ENCODE data around the gene MOSMO.

DNA sequence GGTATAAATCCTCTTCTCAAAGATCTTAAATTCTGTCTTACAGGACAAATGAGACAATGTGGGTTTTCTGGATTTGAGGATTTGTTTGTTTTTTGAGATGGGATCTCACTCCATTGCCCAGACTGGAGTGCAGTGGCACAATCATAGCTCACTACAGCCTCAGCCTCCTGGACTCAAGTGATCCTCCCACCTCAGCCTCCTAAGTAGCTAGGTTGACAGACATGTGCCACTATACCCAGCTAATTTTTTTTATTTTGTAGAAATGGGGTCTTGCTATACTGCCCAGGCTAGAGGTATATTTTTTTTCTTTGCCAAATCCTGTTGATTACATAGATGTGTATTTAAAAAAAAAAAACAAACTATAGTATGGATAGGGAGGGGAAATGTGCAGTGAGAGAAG, 122.6 kb downstream of the MOSMO start:
- TF ChIP-seq CTCF (IDR thresholded peaks at IDR 0.05), result no peak
- TF ChIP-seq POLR2A (IDR thresholded peaks at IDR 0.05), result no peak

Data from heart left ventricle (tissue), 13 donors.